ENCODE data around the gene TTLL9.

Gene TTLL9

GRCh38 chr20:31840906-31841816, 29.3 kb upstream of the TTLL9 start:
- H3K36me3 ChIP-seq (ENCODE audit: control insufficient read depth, insufficient read depth, low read length), result no peaks in the 10 kb centered on the region
- no peaks in the 10 kb centered on the region for H3K27me3 ChIP-seq (replicated peaks; ENCODE audit: control insufficient read depth, insufficient read depth, low read length)
- TF ChIP-seq CTCF (IDR thresholded peaks at IDR 0.05; ENCODE audit: insufficient read depth, low read length, poor library complexity, severe bottlenecking), result no peak
- no peak for DNase-seq (ENCODE audit: extremely low read depth, insufficient read length)
- H3K4me3 ChIP-seq (replicated peaks; ENCODE audit: low read depth, low read length), result no peak overlapping the region

- DNase-seq (ENCODE audit: extremely low read depth, insufficient read length), result no peak
- H3K27me3 ChIP-seq (replicated peaks; ENCODE audit: control insufficient read depth, insufficient read depth, low read length), result no peaks in the 10 kb centered on the region
- H3K4me3 ChIP-seq (replicated peaks; ENCODE audit: low read depth, low read length), result no peak overlapping the region
- no peaks in the 10 kb centered on the region for H3K36me3 ChIP-seq (ENCODE audit: control insufficient read depth, insufficient read depth, low read length)
- TF ChIP-seq CTCF (IDR thresholded peaks at IDR 0.05; ENCODE audit: insufficient read depth, low read length, poor library complexity, severe bottlenecking), result no peak
Measured at GRCh38 chr20:31841928-31842327, 28.5 kb upstream of the TTLL9 start.

GRCh38 chr20:31842471-31843157, 27.8 kb upstream of the TTLL9 start:
- H3K27me3 ChIP-seq (replicated peaks; ENCODE audit: control insufficient read depth, insufficient read depth, low read length), result no peaks in the 10 kb centered on the region
- no peak for TF ChIP-seq CTCF (IDR thresholded peaks at IDR 0.05; ENCODE audit: insufficient read depth, low read length, poor library complexity, severe bottlenecking)
- H3K4me3 ChIP-seq (replicated peaks; ENCODE audit: low read depth, low read length), result no peak overlapping the region
- DNase-seq (ENCODE audit: extremely low read depth, insufficient read length), result no peak
- no peaks in the 10 kb centered on the region for H3K36me3 ChIP-seq (ENCODE audit: control insufficient read depth, insufficient read depth, low read length)

GRCh38 chr20:31843288-31843687, 27.1 kb upstream of the TTLL9 start:
- Histone ChIP-seq H3K36me3 (ENCODE audit: control insufficient read depth, insufficient read depth, low read length) (no peaks in the 10 kb centered on the region), H3K4me3 (replicated peaks; ENCODE audit: low read depth, low read length) (no peak overlapping the region), H3K27me3 (replicated peaks; ENCODE audit: control insufficient read depth, insufficient read depth, low read length) (no peaks in the 10 kb centered on the region)
- no peak for DNase-seq (ENCODE audit: extremely low read depth, insufficient read length)
- no peak for TF ChIP-seq CTCF (IDR thresholded peaks at IDR 0.05; ENCODE audit: insufficient read depth, low read length, poor library complexity, severe bottlenecking)

GRCh38 chr20:31843881-31844280, 26.6 kb upstream of the TTLL9 start:
- no peaks in the 10 kb centered on the region for H3K36me3 ChIP-seq (ENCODE audit: control insufficient read depth, insufficient read depth, low read length)
- no peak for TF ChIP-seq CTCF (IDR thresholded peaks at IDR 0.05; ENCODE audit: insufficient read depth, low read length, poor library complexity, severe bottlenecking)
- DNase-seq (ENCODE audit: extremely low read depth, insufficient read length), result no peak
- no peaks in the 10 kb centered on the region; the same call in 1 of the 2 replicates for H3K27me3 ChIP-seq (replicated peaks; ENCODE audit: control insufficient read depth, insufficient read depth, low read length)
- H3K4me3 ChIP-seq (replicated peaks; ENCODE audit: low read depth, low read length), result no peak overlapping the region
